Activated T-helper 1 cell treated with anti-CD3 and anti-CD28 coated beads, Interleukin-2, amount 50 U/mL, for 16 hours (primary cell): ENCODE results near the gene WDR3.

Source experiments
- DNase-seq, 2 donors: peaks; one replicate each; pipeline ENCODE4 v3.0.0-alpha.2; 2020; ENCODE audit warnings: low read depth in 1 of 2, low spot score in 1 of 2

WDR3 gene

GRCh38 chr1:117942293-117942692 lies 12.8 kb downstream of the WDR3 start:
- DNase-seq = no peak

DNA sequence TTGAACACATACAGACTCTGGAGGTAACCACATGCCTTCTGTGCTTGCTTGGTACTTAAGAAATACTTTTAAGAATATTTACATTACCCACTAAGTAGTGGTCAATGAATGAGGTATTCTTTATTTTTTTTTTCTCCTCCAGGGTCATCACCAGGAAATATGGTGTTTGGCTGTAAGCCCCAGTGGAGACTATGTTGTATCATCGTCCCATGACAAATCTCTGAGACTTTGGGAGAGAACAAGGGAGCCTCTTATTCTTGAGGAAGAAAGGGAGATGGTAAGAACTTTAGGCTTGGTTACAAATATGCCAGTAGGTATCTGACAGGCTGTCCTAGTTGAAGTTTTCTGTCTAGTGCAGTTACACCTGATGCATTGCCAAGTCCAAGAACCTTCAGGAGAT lies 22.8 kb downstream of the WDR3 start:
- DNase-seq = no peak

DNA sequence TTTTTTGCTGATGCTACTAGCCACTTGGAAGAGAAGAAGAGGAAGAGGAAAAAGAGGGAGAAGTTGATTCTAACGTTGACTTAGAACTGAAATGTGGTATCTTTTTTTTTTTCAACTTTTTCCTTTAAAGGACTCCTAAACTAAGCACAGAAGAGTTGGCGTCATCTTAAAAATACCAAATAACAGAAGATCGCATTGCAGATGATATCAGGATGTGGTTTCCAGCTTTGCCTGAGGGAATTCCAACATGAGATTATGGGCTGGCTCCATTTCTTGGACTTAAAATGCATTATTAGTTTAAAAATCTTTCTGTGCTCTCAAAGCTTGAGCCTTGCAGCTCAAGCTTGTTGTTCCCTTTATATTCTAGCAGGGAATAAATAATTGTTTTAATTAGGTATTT lies 29.8 kb downstream of the WDR3 start:
- no peak for DNase-seq

- DNase-seq = no peak
Measured at GRCh38 chr1:117964290-117965038, 34.9 kb downstream of the WDR3 start.

DNA sequence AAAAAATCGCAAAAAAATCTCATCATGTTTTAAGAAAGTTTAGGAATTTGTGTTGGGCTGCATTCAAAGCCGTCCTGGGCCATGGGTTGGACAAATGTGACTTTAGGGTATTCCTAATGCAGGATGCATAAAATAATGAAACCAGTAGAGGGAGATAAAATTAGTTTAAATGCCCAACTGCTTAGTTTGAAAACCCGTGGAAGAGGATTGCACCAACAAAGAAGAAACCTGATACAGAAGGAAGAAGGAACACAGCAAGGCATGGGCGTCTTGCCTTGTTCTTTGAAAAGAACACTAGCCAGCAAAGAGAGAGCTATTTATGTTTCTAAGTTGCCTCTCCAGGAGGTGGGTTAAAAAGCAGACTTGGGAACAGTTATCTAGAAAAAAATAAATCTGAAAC lies 37.9 kb downstream of the WDR3 start:
- no peak for DNase-seq

DNA sequence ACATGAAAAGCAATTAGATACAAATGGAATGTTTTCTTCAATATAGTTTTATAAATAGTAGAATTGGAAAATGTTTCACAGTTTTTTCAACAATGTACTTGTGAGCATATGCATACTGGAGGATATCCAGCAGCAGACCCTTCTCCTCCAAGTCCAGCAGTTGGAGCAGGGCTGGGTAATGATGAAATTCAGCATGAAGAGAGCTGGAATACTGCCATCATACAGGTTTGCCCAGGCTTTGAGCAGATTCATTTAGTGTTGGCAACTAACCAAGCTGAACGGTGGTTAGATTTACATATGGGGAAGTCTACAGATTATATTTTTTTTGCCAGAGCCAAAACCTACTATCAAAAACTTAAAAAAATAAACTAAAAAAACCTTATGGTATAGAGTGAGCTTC lies 38.3 kb downstream of the WDR3 start:
- no peak for DNase-seq

DNA sequence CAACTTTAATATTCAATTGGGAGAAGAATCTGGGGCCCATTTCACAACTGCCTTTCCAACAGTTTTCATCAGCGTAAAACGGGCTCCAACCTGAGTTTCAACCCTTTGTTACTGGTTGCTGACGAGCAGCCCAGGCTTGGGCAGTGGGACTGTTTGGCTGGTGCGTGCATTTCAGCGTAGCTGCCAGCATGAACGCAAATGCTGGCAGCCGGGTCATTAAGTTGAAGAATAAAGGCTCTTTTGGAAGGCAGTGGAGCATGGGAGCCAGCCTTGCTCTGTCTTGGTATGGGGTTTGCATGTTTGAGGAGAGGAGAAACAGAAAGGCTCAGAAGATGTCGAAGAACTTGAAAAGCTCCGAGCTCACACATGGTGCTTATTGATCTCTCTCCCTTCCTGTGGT lies 40.7 kb downstream of the WDR3 start:
- DNase-seq = no peak

GRCh38 chr1:117971777-117972176 lies 42.2 kb downstream of the WDR3 start:
- DNase-seq = no peak

DNA sequence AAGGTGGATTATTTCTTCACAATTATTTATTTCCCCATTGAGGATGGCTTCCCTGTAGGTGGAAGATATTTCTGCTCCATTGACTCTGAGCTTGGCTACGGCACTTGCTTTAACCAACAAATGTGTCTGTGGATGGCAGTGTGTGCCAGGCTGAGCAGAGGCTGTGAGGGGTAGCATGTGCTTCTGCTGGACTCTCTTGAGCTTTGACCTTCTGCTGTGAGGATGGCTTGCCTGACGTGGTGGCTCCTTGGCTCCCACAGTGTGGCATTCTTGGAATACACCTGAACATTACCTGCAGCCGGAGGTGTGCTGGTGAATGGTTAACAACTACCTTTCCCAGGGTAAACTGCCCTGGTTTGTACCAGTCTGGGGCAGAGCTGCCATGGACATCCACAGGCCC lies 46.8 kb downstream of the WDR3 start:
- DNase-seq = no peak

DNA sequence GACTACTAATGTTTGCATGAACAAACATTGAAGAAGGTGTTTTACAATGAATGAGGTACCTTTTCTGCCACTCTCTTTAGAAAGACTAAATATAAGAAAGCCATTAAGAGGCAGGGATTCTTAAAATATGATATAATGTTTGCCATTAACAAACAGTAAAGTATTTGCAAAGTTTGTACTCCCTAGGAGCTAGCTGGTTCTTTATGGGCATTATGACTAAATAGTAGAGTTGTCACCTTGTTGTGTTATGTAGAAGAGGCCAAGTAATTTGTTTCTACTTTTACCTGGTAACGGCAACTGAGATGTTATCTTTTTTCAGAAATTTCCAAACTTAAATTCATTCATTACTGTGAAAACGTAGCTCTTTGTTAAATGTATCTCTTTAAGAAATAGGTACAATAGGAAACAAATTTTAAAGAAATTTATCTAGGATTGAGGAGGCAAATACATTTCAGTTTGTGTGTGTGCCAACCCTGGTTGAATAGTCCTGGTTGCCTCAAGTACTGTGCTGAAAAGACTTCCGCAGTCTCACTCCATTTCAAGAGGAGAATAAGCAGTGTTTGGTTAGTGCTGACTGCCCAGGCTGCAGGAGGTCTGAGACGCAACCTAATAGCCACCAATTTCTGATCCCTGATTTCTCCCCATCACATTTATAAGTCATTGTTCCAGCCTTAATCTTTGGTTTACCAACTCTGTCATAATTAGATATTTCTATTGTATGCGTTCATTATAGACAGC lies 52.1 kb downstream of the WDR3 start:
- no peak for DNase-seq

- DNase-seq = no peak
Measured at GRCh38 chr1:117985239-117985638, 55.7 kb downstream of the WDR3 start.

GRCh38 chr1:117985973-117986372 lies 56.4 kb downstream of the WDR3 start:
- DNase-seq = no peak

GRCh38 chr1:118004312-118004711 lies 74.8 kb downstream of the WDR3 start:
- DNase-seq = no peak

DNA sequence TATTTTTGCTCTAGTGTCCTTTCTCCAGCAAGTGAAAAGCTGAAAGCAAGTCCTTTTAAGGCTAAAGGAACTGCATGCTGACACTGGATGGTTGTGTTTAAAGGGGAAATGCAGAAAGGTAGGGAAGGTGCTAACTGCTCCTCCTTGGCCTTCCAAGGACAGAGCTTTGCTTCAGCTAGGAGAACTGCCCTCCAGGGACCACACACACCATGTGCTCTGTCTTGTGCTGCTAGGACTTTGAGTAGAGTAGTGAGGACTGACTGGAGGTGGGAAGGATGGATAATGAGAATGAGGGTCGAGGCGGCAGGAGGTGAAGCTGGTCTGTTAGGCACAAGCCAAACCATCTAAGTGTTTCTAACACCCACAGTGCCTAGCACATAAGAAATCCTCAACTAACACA lies 77.9 kb downstream of the WDR3 start:
- DNase-seq = no peak

GRCh38 chr1:118008011-118008410 lies 78.5 kb downstream of the WDR3 start:
- DNase-seq = no peak

DNA sequence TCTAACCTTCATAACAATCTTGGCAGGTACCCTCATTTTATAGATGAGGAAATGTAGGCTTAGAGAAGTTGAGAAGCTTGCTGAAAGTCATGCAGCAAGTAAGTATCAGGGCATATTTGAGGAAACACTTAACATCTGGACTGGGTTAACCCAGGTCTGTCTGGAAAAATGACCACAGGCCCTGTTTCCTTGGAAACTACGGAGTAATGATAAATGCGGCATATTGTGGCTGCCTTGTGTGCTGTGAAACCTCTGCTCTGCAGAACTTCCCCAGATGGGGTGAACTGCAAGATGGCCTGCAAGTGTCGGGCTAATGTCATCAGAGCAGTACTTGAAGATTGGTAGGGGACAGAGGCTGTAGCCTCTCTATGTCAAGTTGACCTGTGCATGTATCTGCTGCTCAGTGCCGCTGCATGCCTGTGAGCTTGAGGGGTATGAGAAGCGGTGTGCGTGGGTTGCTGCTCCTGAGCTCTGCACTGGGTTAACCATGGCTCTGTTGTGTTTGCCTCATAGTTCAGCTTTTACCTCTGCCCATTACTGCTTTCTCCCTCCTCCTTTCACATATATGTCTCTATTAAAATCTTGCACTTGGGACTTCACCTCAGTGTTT lies 83.1 kb downstream of the WDR3 start:
- no peak for DNase-seq

- DNase-seq = no peak
Measured at GRCh38 chr1:118013336-118013735, 83.8 kb downstream of the WDR3 start.

GRCh38 chr1:118013938-118014337 lies 84.4 kb downstream of the WDR3 start:
- no peak for DNase-seq
